ENCODE data around the gene SLAIN2.

SLAIN2 gene

GRCh38 chr4:48360285-48361011 lies 19.1 kb downstream of the SLAIN2 start:
- H4K20me1 ChIP-seq (ENCODE audit: insufficient read depth), result 0 out of 2 replicates have a peak, but pooled peaks cover 16% of the 10 kb centered on the region
- no peak overlapping the region for H3K9ac ChIP-seq
- no peaks in the 10 kb centered on the region for H3K36me3 ChIP-seq (ENCODE audit: insufficient read depth)
- H3K27me3 ChIP-seq (ENCODE audit: insufficient read depth, low read depth), result no peaks in the 10 kb centered on the region
- H3K4me2 ChIP-seq, result no peak overlapping the region
- H3K27ac ChIP-seq, result no peak overlapping the region
- TF ChIP-seq, protein P1, sequence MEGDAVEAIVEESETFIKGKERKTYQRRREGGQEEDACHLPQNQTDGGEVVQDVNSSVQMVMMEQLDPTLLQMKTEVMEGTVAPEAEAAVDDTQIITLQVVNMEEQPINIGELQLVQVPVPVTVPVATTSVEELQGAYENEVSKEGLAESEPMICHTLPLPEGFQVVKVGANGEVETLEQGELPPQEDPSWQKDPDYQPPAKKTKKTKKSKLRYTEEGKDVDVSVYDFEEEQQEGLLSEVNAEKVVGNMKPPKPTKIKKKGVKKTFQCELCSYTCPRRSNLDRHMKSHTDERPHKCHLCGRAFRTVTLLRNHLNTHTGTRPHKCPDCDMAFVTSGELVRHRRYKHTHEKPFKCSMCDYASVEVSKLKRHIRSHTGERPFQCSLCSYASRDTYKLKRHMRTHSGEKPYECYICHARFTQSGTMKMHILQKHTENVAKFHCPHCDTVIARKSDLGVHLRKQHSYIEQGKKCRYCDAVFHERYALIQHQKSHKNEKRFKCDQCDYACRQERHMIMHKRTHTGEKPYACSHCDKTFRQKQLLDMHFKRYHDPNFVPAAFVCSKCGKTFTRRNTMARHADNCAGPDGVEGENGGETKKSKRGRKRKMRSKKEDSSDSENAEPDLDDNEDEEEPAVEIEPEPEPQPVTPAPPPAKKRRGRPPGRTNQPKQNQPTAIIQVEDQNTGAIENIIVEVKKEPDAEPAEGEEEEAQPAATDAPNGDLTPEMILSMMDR (conservative IDR thresholded peaks at IDR 0.05; ENCODE audit: low read depth, low read length), result no peak
- H2AFZ ChIP-seq (ENCODE audit: low read depth), result no peak overlapping the region
- no peak overlapping the region for H3K4me3 ChIP-seq (IDR thresholded peaks at IDR 0.05; ENCODE audit: insufficient read depth, low read depth, low read length)
- peaks cover 10% of the 10 kb centered on the region for H3K4me1 ChIP-seq (ENCODE audit: low read depth, poor library complexity, severe bottlenecking)
- H3K79me2 ChIP-seq (ENCODE audit: insufficient read depth, low read depth), result peaks cover 30% of the 10 kb centered on the region

- H3K27ac ChIP-seq, result no peak overlapping the region
- no peaks in the 10 kb centered on the region for H3K36me3 ChIP-seq (ENCODE audit: insufficient read depth)
- H3K4me3 ChIP-seq (IDR thresholded peaks at IDR 0.05; ENCODE audit: insufficient read depth, low read depth, low read length), result no peak overlapping the region
- no peak overlapping the region for H3K9ac ChIP-seq
- no peak overlapping the region for H2AFZ ChIP-seq (ENCODE audit: low read depth)
- H3K4me1 ChIP-seq (ENCODE audit: low read depth, poor library complexity, severe bottlenecking), result peaks cover 10% of the 10 kb centered on the region
- no peaks in the 10 kb centered on the region for H3K27me3 ChIP-seq (ENCODE audit: insufficient read depth, low read depth)
- peaks cover 34% of the 10 kb centered on the region for H3K79me2 ChIP-seq (ENCODE audit: insufficient read depth, low read depth)
- TF ChIP-seq, protein P1 (conservative IDR thresholded peaks at IDR 0.05; ENCODE audit: low read depth, low read length), result no peak
- H4K20me1 ChIP-seq (ENCODE audit: insufficient read depth), result 0 out of 2 replicates have a peak, but pooled peaks cover 14% of the 10 kb centered on the region
- no peak overlapping the region for H3K4me2 ChIP-seq
Measured at GRCh38 chr4:48361012-48361400, 19.7 kb downstream of the SLAIN2 start.

GRCh38 chr4:48366611-48367010 lies 25.3 kb downstream of the SLAIN2 start:
- TF ChIP-seq, protein P1 (conservative IDR thresholded peaks at IDR 0.05; ENCODE audit: low read depth, low read length), result no peak
- no peak overlapping the region for H3K9ac ChIP-seq
- no peak overlapping the region for H3K4me2 ChIP-seq
- peaks cover 12% of the 10 kb centered on the region for H3K4me1 ChIP-seq (ENCODE audit: low read depth, poor library complexity, severe bottlenecking)
- H2AFZ ChIP-seq (ENCODE audit: low read depth), result no peak overlapping the region
- no peak overlapping the region for H3K4me3 ChIP-seq (IDR thresholded peaks at IDR 0.05; ENCODE audit: insufficient read depth, low read depth, low read length)
- peaks cover 33% of the 10 kb centered on the region; the same call in 1 of the 2 replicates for H3K79me2 ChIP-seq (ENCODE audit: insufficient read depth, low read depth)
- H3K27me3 ChIP-seq (ENCODE audit: insufficient read depth, low read depth), result no peaks in the 10 kb centered on the region
- no peaks in the 10 kb centered on the region for H3K36me3 ChIP-seq (ENCODE audit: insufficient read depth)
- peaks cover 4% of the 10 kb centered on the region; the same call in 1 of the 2 replicates for H4K20me1 ChIP-seq (ENCODE audit: insufficient read depth)
- no peak overlapping the region for H3K27ac ChIP-seq

GRCh38 chr4:48367016-48367415 lies 25.7 kb downstream of the SLAIN2 start:
- TF ChIP-seq, protein P1 (conservative IDR thresholded peaks at IDR 0.05; ENCODE audit: low read depth, low read length), result no peak
- no peak overlapping the region for H3K4me3 ChIP-seq (IDR thresholded peaks at IDR 0.05; ENCODE audit: insufficient read depth, low read depth, low read length)
- no peaks in the 10 kb centered on the region for H3K27me3 ChIP-seq (ENCODE audit: insufficient read depth, low read depth)
- H4K20me1 ChIP-seq (ENCODE audit: insufficient read depth), result peaks cover under 1% of the 10 kb centered on the region; the same call in 1 of the 2 replicates
- no peak overlapping the region for H3K4me2 ChIP-seq
- H3K79me2 ChIP-seq (ENCODE audit: insufficient read depth, low read depth), result peaks cover 29% of the 10 kb centered on the region; the same call in 1 of the 2 replicates
- H3K9ac ChIP-seq, result no peak overlapping the region
- no peak overlapping the region for H3K27ac ChIP-seq
- H3K36me3 ChIP-seq (ENCODE audit: insufficient read depth), result no peaks in the 10 kb centered on the region
- H2AFZ ChIP-seq (ENCODE audit: low read depth), result no peak overlapping the region
- peaks cover 12% of the 10 kb centered on the region for H3K4me1 ChIP-seq (ENCODE audit: low read depth, poor library complexity, severe bottlenecking)

Measured in KMS-11 (cell line).